K562 (cell line): ENCODE results near the gene F2RL1. TPM values are rescaled to one million over a fixed set of nuclear protein-coding genes. Genes with fewer than 3 reads are reported as not detected.
A peak's percentile ranks its signal among the peaks of the same experiment; 100 is the strongest.

Experiments used
- ATF1 ChIP-seq, 2 experiments: fragments of 450-650 bp in 1 of 2; IDR thresholded peaks; 2 replicates each; pipeline ENCODE4 v1.6.1; 2016; ENCODE audit warnings: missing compliant biosample characterization in 1 of 2, missing genetic modification characterization in 1 of 2
- CTBP1 ChIP-seq: fragments of 450-650 bp; IDR thresholded peaks from 2 replicates; pipeline ENCODE4 v1.6.1; 2016; ENCODE audit warnings: borderline replicate concordance
- DIDO1 ChIP-seq: fragments of 450-650 bp; IDR thresholded peaks from 2 replicates; pipeline ENCODE4 v1.6.1; 2016; ENCODE audit warnings: low read depth, missing biosample characterization, missing genetic modification characterization
- EP400 ChIP-seq: fragments of 450-650 bp; IDR thresholded peaks from 2 replicates; pipeline ENCODE4 v1.6.1; 2017; ENCODE audit warnings: antibody characterized with exemption, mild to moderate bottlenecking, moderate library complexity
- ETV5 ChIP-seq: sonication (generic); formaldehyde crosslinking; IDR thresholded peaks from 2 replicates; pipeline ENCODE4 v1.4.0; 2020; ENCODE audit warnings: low read depth, mild to moderate bottlenecking, missing genetic modification reagents
- FOS ChIP-seq: IDR thresholded peaks from 3 replicates; pipeline ENCODE4 v1.6.1; 2011; ENCODE audit not compliant: insufficient read length; ENCODE audit errors: extremely low read depth
- FOSL1 ChIP-seq: fragments of 200-800 bp; sonication (Bioruptor generic); conservative IDR thresholded peaks from 2 replicates; pipeline ENCODE4 v1.6.1; 2016; ENCODE audit warnings: missing genetic modification characterization, missing compliant biosample characterization
- HDAC3 ChIP-seq: fragments of 450-650 bp; IDR thresholded peaks from 2 replicates; pipeline ENCODE4 v1.6.1; 2018; ENCODE audit warnings: borderline replicate concordance, mild to moderate bottlenecking, moderate library complexity; ENCODE audit not compliant: partially characterized antibody
- HLTF ChIP-seq: fragments of 450-650 bp; IDR thresholded peaks from 2 replicates; pipeline ENCODE4 v1.6.1; 2016
- HNRNPH1 ChIP-seq: fragments of 200-400 bp; formaldehyde crosslinking; optimal IDR thresholded peaks from 2 replicates; pipeline ENCODE3; 2017; ENCODE audit warnings: low read depth, mild to moderate bottlenecking, low read length, moderate library complexity
- LCOR ChIP-seq: sonication (generic); formaldehyde crosslinking; IDR thresholded peaks from 2 replicates; pipeline ENCODE4 v1.8.0; 2022; ENCODE audit warnings: mild to moderate bottlenecking, missing genetic modification reagents
- MAFK ChIP-seq: IDR thresholded peaks from 2 replicates; pipeline ENCODE4 v1.6.1; 2011; ENCODE audit warnings: low read length, improper control_type of control experiment
- MEF2A ChIP-seq: IDR thresholded peaks from 2 replicates; pipeline ENCODE4 v1.6.1; 2011; ENCODE audit warnings: low read depth, mild to moderate bottlenecking, low read length, moderate library complexity; ENCODE audit not compliant: control insufficient read depth
- MEF2D ChIP-seq: conservative IDR thresholded peaks from 2 replicates; pipeline ENCODE4 v1.6.1; 2016; ENCODE audit warnings: low read depth, missing genetic modification characterization, missing compliant biosample characterization
- MYC ChIP-seq, 2 experiments: fragments of 250-450 bp in 1 of 2; sonication (Bioruptor Pico) in 1 of 2; IDR thresholded peaks; 2 replicates each; pipeline versions ENCODE4 v1.5.1 to v1.6.1; 2012 to 2021; ENCODE audit warnings: low read depth in 2 of 2, borderline replicate concordance in 1 of 2, improper control_type of control experiment in 1 of 2, low read length in 1 of 2, mild to moderate bottlenecking in 1 of 2, moderate library complexity in 1 of 2
- RCOR1 ChIP-seq, 2 experiments: IDR thresholded peaks; 2 replicates each; pipeline ENCODE4 v1.6.1; 2012; ENCODE audit warnings: low read depth in 2 of 2, low read length in 2 of 2, borderline replicate concordance in 1 of 2, improper control_type of control experiment in 1 of 2
- SMAD4 ChIP-seq: fragments of 250-450 bp; sonication (Bioruptor Pico); conservative IDR thresholded peaks from 2 replicates; pipeline ENCODE4 v1.8.0; 2021; ENCODE audit warnings: inconsistent platforms, mild to moderate bottlenecking, moderate library complexity
- SMARCA5 ChIP-seq: fragments of 450-650 bp; IDR thresholded peaks from 2 replicates; pipeline ENCODE4 v1.6.1; 2016
- TAL1 ChIP-seq: fragments of 450-650 bp; IDR thresholded peaks from 2 replicates; pipeline ENCODE4 v1.6.1; 2016; ENCODE audit warnings: mild to moderate bottlenecking
- TSC22D4 ChIP-seq: fragments of 450-650 bp; IDR thresholded peaks from 2 replicates; pipeline ENCODE4 v1.6.1; 2016; ENCODE audit warnings: missing genetic modification characterization, missing biosample characterization, control low read depth
- ZNF217 ChIP-seq: sonication (generic); formaldehyde crosslinking; IDR thresholded peaks from 2 replicates; pipeline ENCODE4 v1.8.0; 2022; ENCODE audit warnings: mild to moderate bottlenecking, missing genetic modification reagents
- ZNF75A ChIP-seq: fragments of 450-650 bp; formaldehyde crosslinking; IDR thresholded peaks from 2 replicates; pipeline ENCODE4 v1.4.0; 2020; ENCODE audit warnings: mild to moderate bottlenecking
- ZNF79 ChIP-seq: fragments of 250-450 bp; sonication (Bioruptor Pico); IDR thresholded peaks from 2 replicates; pipeline ENCODE4 v1.4.0; 2020; ENCODE audit warnings: low read depth, mild to moderate bottlenecking, moderate library complexity
- polyA plus RNA-seq, 8 experiments: library from polyadenylated mRNA; depleted of rRNA in 4 of 8; stranded (reverse) in 5 of 8; unstranded in 3 of 8; fragments of >200 nt; fragmentation: Nextera tagmentation in 2 of 8; fragmentation: Illumina TruSeq in 1 of 8; extraction: Ambion mirVana in 2 of 8; extraction: Trizol in 1 of 8; gene quantifications; 2 replicates each; pipeline versions ENCODE4 v1.2.1 to v1.2.3, GENCODE V29; 2011 to 2014; ENCODE audit warnings: inconsistent platforms in 1 of 8, missing spikeins in 1 of 8
- total RNA-seq, 7 experiments: library from RNA; depleted of rRNA in 6 of 7; stranded (reverse); fragments of >200 nt in 6 of 7; fragmentation: Illumina TruSeq in 2 of 7; extraction: Trizol in 2 of 7; gene quantifications; 2 replicates each; pipeline versions ENCODE4 v1.2.1 to v1.2.3, GENCODE V29; 2011 to 2021; ENCODE audit warnings: low replicate concordance in 1 of 7
- TF ChIP-seq, protein P1 (sequence below): sonication (generic); IDR thresholded peaks from 2 replicates; pipeline ENCODE4 v1.6.1; 2016
- TF ChIP-seq, protein P2 (sequence below): fragments of 250-450 bp; sonication (Bioruptor Pico); IDR thresholded peaks from 2 replicates; pipeline ENCODE4 v1.8.0; 2021; ENCODE audit warnings: moderate library complexity, mild to moderate bottlenecking, inconsistent platforms
- TF ChIP-seq, protein P3 (sequence below), 2 experiments: fragments of 150-350 bp in 1 of 2; IDR thresholded peaks; 2 replicates each; pipeline ENCODE4 v1.6.1; 2012 to 2016; ENCODE audit warnings: low read depth in 2 of 2, low read length in 2 of 2, mild to moderate bottlenecking in 1 of 2, moderate library complexity in 1 of 2

F2RL1 gene
- total and polyA plus RNA-seq, 9 of the 15 experiments (the other 6 are each of a cell fraction or from before 2014, with no cell fraction given) = 0.03 to 0.50 (median 0.27) TPM; not detected in 6

DNA sequence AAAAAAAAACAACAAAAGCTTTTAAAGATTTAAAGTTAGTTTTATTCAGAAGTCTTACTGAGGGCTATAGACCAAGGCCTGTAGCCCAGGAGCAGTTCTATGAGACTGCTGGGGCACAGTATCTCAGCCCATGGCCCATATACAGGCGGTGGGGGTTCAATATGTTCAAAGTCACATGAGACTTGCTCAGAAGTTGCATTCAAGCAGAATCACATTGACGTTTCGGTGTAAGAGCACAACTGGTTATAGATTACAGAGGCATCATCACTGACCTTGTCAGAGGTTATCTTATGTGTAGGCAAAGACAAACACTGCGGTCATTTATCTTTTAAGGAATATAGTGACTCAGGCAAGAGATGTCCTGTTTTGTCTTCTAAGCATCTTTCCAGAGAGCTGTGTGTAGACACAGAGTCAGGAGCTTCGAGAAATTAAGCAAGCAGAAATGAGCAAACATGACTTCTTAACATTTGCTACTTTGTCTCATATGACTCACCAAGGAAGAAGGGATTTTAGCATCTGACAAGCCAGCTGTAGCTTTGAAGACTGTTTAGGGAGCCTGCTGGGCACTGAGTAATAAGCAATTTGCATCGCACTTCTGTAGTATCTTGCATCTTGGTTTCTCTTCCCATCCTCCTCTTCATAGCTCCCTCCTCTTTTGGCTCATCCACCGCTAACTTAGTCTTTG, 12.9 kb upstream of the F2RL1 start (continued):
- TF ChIP-seq HNRNPH1 = no peak
- TF ChIP-seq MYC (IDR thresholded peaks at IDR 0.05; ENCODE audit: low read depth, low read length) = no peak
- no peak for TF ChIP-seq MYC (CRISPR knock-in tag; IDR thresholded peaks at IDR 0.05; ENCODE audit: borderline replicate concordance, low read depth)
- TF ChIP-seq HDAC3 = peak; percentile 44
- TF ChIP-seq, protein P1, sequence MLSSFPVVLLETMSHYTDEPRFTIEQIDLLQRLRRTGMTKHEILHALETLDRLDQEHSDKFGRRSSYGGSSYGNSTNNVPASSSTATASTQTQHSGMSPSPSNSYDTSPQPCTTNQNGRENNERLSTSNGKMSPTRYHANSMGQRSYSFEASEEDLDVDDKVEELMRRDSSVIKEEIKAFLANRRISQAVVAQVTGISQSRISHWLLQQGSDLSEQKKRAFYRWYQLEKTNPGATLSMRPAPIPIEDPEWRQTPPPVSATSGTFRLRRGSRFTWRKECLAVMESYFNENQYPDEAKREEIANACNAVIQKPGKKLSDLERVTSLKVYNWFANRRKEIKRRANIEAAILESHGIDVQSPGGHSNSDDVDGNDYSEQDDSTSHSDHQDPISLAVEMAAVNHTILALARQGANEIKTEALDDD = peak; percentile 66; the same call in 1 of the 2 replicates
- no peak for TF ChIP-seq ZNF75A (CRISPR knock-in tag)
- TF ChIP-seq DIDO1 (tag) = no peak
- no peak for TF ChIP-seq EP400
- TF ChIP-seq MAFK = peak; percentile 65
- TF ChIP-seq FOS = peak; percentile 27
- TF ChIP-seq TSC22D4 (tag) = no peak
- no peak for TF ChIP-seq LCOR (CRISPR knock-in tag)
- TF ChIP-seq, protein P2, sequence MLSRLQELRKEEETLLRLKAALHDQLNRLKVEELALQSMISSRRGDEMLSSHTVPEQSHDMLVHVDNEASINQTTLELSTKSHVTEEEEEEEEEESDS (CRISPR knock-in tag) = no peak
- no peak for TF ChIP-seq HLTF
- TF ChIP-seq MEF2A = no peak
- TF ChIP-seq TAL1 = peak; percentile 28; the same call in 1 of the 2 replicates
- no peak for TF ChIP-seq SMARCA5
- no peak for TF ChIP-seq ZNF217
- peak; percentile 99 for TF ChIP-seq FOSL1 (tag)
- peak; percentile 73; the same call in 1 of the 2 replicates for TF ChIP-seq SMAD4
- 0 out of 2 replicates have a peak, but pooled peaks have one; percentile 37 for TF ChIP-seq MEF2D (tag)
- no peak for TF ChIP-seq ETV5 (CRISPR knock-in tag)
- peak; percentile 97 for TF ChIP-seq CTBP1
- no peak for TF ChIP-seq ATF1 (CRISPR knock-in tag; IDR thresholded peaks at IDR 0.05)
- TF ChIP-seq ATF1 (tag; IDR thresholded peaks at IDR 0.05) = peak; percentile 63
- TF ChIP-seq ZNF79 (CRISPR knock-in tag) = no peak
- TF ChIP-seq, protein P3, sequence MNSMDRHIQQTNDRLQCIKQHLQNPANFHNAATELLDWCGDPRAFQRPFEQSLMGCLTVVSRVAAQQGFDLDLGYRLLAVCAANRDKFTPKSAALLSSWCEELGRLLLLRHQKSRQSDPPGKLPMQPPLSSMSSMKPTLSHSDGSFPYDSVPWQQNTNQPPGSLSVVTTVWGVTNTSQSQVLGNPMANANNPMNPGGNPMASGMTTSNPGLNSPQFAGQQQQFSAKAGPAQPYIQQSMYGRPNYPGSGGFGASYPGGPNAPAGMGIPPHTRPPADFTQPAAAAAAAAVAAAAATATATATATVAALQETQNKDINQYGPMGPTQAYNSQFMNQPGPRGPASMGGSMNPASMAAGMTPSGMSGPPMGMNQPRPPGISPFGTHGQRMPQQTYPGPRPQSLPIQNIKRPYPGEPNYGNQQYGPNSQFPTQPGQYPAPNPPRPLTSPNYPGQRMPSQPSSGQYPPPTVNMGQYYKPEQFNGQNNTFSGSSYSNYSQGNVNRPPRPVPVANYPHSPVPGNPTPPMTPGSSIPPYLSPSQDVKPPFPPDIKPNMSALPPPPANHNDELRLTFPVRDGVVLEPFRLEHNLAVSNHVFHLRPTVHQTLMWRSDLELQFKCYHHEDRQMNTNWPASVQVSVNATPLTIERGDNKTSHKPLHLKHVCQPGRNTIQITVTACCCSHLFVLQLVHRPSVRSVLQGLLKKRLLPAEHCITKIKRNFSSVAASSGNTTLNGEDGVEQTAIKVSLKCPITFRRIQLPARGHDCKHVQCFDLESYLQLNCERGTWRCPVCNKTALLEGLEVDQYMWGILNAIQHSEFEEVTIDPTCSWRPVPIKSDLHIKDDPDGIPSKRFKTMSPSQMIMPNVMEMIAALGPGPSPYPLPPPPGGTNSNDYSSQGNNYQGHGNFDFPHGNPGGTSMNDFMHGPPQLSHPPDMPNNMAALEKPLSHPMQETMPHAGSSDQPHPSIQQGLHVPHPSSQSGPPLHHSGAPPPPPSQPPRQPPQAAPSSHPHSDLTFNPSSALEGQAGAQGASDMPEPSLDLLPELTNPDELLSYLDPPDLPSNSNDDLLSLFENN (IDR thresholded peaks at IDR 0.05; ENCODE audit: low read depth in 2 of 2, low read length in 2 of 2) = no peak
- peak in 1 of 2 experiments; percentile 95; a peak in 2 of 4 replicates for TF ChIP-seq RCOR1 (IDR thresholded peaks at IDR 0.05; ENCODE audit: borderline replicate concordance in 1 of 2, low read depth in 2 of 2, low read length in 2 of 2)
